IMR-90 (cell line): ENCODE data around the gene ADGRL3. TPM values are rescaled to one million over a fixed set of nuclear protein-coding genes. Genes with fewer than 3 reads are reported as not detected.

Experiments
- ATAC-seq: fragments of 200-7000 bp; cut with Tn5 transposase; 2 replicates; pipeline ENCODE4 v1.9.1; 2020; ENCODE audit warnings: low read depth, mild to moderate bottlenecking, moderate library complexity
- BruUV-seq: library from RNA; stranded (reverse); fragments of 400-500 nt; replicated peaks from 2 replicates; lab custom pipeline; 2021; lab: Mats Ljungman, UMichigan
- CTCF ChIA-PET: fragments of 300-600 bp; formaldehyde crosslinking; extraction: SDS; loops from one replicate; lab custom pipeline; 2021; ENCODE audit warnings: antibody characterized with exemption; lab: Yijun Ruan, JAX
- POLR2A ChIA-PET: fragments of 300-600 bp; sonication (Branson Sonifier 250); formaldehyde crosslinking; loops from one replicate; lab custom pipeline; 2022; ENCODE audit warnings: antibody characterized with exemption; ENCODE audit not compliant: unreplicated experiment; lab: Charles Lee
- DNase-seq: peaks from one replicate; pipeline ENCODE4 v3.0.0; 2013
- H2AFZ ChIP-seq: replicated peaks from 2 replicates; pipeline ENCODE3; 2013; ENCODE audit warnings: low read length, mild to moderate bottlenecking; ENCODE audit not compliant: poor library complexity
- H2AK5ac ChIP-seq: 2 replicates; pipeline ENCODE4 v1.6.1; 2013; ENCODE audit warnings: low read depth, low read length, inconsistent platforms
- H2AK9ac ChIP-seq: replicated peaks from 2 replicates; pipeline ENCODE3; 2013; ENCODE audit warnings: mild to moderate bottlenecking, low read depth, low read length, moderate library complexity; ENCODE audit not compliant: poor library complexity
- H2BK120ac ChIP-seq: 2 replicates; pipeline ENCODE4 v1.6.1; 2013; ENCODE audit warnings: low read depth, low read length, inconsistent platforms
- H2BK15ac ChIP-seq: 3 replicates; pipeline ENCODE4 v1.6.1; 2013; ENCODE audit warnings: low read depth, low read length, inconsistent platforms
- H2BK20ac ChIP-seq: 2 replicates; pipeline ENCODE4 v1.6.1; 2013; ENCODE audit warnings: low read depth, mild to moderate bottlenecking, inconsistent platforms, low read length, moderate library complexity
- H2BK5ac ChIP-seq: 2 replicates; pipeline ENCODE4 v1.6.1; 2013; ENCODE audit warnings: mild to moderate bottlenecking, low read depth, low read length, inconsistent platforms; ENCODE audit not compliant: poor library complexity, severe bottlenecking
- H3K14ac ChIP-seq: replicated peaks from 2 replicates; pipeline ENCODE4 v1.6.1; 2013; ENCODE audit warnings: low read depth, low read length, inconsistent platforms
- H3K18ac ChIP-seq: 2 replicates; pipeline ENCODE4 v1.6.1; 2013; ENCODE audit warnings: low read depth, low read length, control low read depth
- H3K23ac ChIP-seq: 2 replicates; pipeline ENCODE4 v1.6.1; 2013; ENCODE audit warnings: low read depth, low read length, inconsistent platforms
- H3K27ac ChIP-seq: 2 replicates; pipeline ENCODE4 v1.5.1; 2013; ENCODE audit warnings: mild to moderate bottlenecking, control low read depth, low read length; ENCODE audit not compliant: insufficient read depth
- H3K27me3 ChIP-seq: 2 replicates; pipeline ENCODE4 v1.6.1; 2013; ENCODE audit warnings: low read length; ENCODE audit not compliant: control insufficient read depth, insufficient read depth
- H3K36me3 ChIP-seq: 2 replicates; pipeline ENCODE4 v1.6.1; 2013; ENCODE audit warnings: low read length, mixed read lengths; ENCODE audit not compliant: control insufficient read depth, insufficient read depth
- H3K4ac ChIP-seq: 2 replicates; pipeline ENCODE4 v1.6.1; 2013; ENCODE audit warnings: low read depth, low read length, inconsistent platforms
- H3K4me1 ChIP-seq: 2 replicates; pipeline ENCODE4 v1.6.1; 2013; ENCODE audit warnings: low read length, mixed read lengths; ENCODE audit not compliant: control insufficient read depth, insufficient read depth
- H3K4me2 ChIP-seq: 2 replicates; pipeline ENCODE4 v1.6.1; 2013; ENCODE audit warnings: low read depth, mild to moderate bottlenecking, control low read depth, low read length, moderate library complexity
- H3K4me3 ChIP-seq: 2 replicates; pipeline ENCODE4 v1.5.1; 2013; ENCODE audit warnings: low read depth, mild to moderate bottlenecking, control low read depth, low read length, moderate library complexity; ENCODE audit not compliant: insufficient read depth
- H3K56ac ChIP-seq: 2 replicates; pipeline ENCODE4 v1.6.1; 2013; ENCODE audit warnings: low read length, inconsistent platforms; ENCODE audit not compliant: insufficient read depth; ENCODE audit errors: extremely low read depth
- H3K79me1 ChIP-seq, 2 experiments: 2 replicates each; pipeline ENCODE4 v1.6.1; 2013; ENCODE audit warnings: low read length in 2 of 2, inconsistent platforms in 1 of 2, low read depth in 1 of 2
- H3K9ac ChIP-seq: 2 replicates; pipeline ENCODE4 v1.6.1; 2013; ENCODE audit warnings: low read depth, low read length, control low read depth
- H3K9me1 ChIP-seq: 2 replicates; pipeline ENCODE4 v1.6.1; 2013; ENCODE audit warnings: low read length, inconsistent platforms; ENCODE audit not compliant: insufficient read depth
- H3K9me3 ChIP-seq: 2 replicates; pipeline ENCODE4 v1.6.1; 2013; ENCODE audit warnings: low read length; ENCODE audit not compliant: control insufficient read depth, insufficient read depth
- H4K20me1 ChIP-seq: 2 replicates; pipeline ENCODE4 v1.6.1; 2013; ENCODE audit warnings: low read length, inconsistent platforms; ENCODE audit not compliant: insufficient read depth
- H4K5ac ChIP-seq: 2 replicates; pipeline ENCODE4 v1.6.1; 2013; ENCODE audit warnings: mild to moderate bottlenecking, low read depth, low read length, control low read depth
- H4K8ac ChIP-seq, 2 experiments: 2 replicates each; pipeline ENCODE4 v1.6.1; 2013; ENCODE audit warnings: low read depth in 2 of 2, low read length in 2 of 2, control low read depth in 1 of 2, inconsistent platforms in 1 of 2
- H4K91ac ChIP-seq: 2 replicates; pipeline ENCODE4 v1.6.1; 2013; ENCODE audit warnings: low read depth, low read length, inconsistent platforms; ENCODE audit not compliant: insufficient read depth
- CHD1 ChIP-seq: IDR thresholded peaks from 2 replicates; pipeline ENCODE4 v1.6.1; 2012; ENCODE audit warnings: low read depth, low read length, improper control_type of control experiment
- CTCF ChIP-seq: conservative IDR thresholded peaks from 2 replicates; pipeline ENCODE4 v1.5.1; 2012; ENCODE audit warnings: mild to moderate bottlenecking, low read depth, low read length, improper control_type of control experiment
- FOS ChIP-seq: fragments of 150-350 bp; IDR thresholded peaks from 2 replicates; pipeline ENCODE4 v1.6.1; 2016; ENCODE audit warnings: low read depth, low read length
- MAZ ChIP-seq: IDR thresholded peaks from 2 replicates; pipeline ENCODE4 v1.6.1; 2012; ENCODE audit warnings: low read depth, mild to moderate bottlenecking, low read length, improper control_type of control experiment, moderate library complexity, borderline replicate concordance
- MXI1 ChIP-seq: IDR thresholded peaks from 2 replicates; pipeline ENCODE4 v1.6.1; 2012; ENCODE audit warnings: low read depth, mild to moderate bottlenecking, low read length, moderate library complexity, borderline replicate concordance
- POLR2A ChIP-seq: IDR thresholded peaks from 2 replicates; pipeline ENCODE4 v1.6.1; 2012; ENCODE audit warnings: mild to moderate bottlenecking, low read depth, low read length
- RAD21 ChIP-seq: IDR thresholded peaks from 2 replicates; pipeline ENCODE4 v1.6.1; 2012; ENCODE audit warnings: low read length, improper control_type of control experiment
- RCOR1 ChIP-seq: IDR thresholded peaks from 2 replicates; pipeline ENCODE4 v1.6.1; 2012; ENCODE audit warnings: mild to moderate bottlenecking, low read length, improper control_type of control experiment; ENCODE audit not compliant: insufficient replicate concordance
- RFX5 ChIP-seq: IDR thresholded peaks from 2 replicates; pipeline ENCODE4 v1.8.0; 2012; ENCODE audit warnings: low read depth, mild to moderate bottlenecking, low read length, moderate library complexity
- SMC3 ChIP-seq: fragments of 150-350 bp; IDR thresholded peaks from 2 replicates; pipeline ENCODE4 v1.6.1; 2016; ENCODE audit warnings: low read depth, mild to moderate bottlenecking, antibody characterized with exemption, low read length, moderate library complexity
- USF2 ChIP-seq: fragments of 150-350 bp; IDR thresholded peaks from 2 replicates; pipeline ENCODE4 v1.6.1; 2017; ENCODE audit warnings: mild to moderate bottlenecking, antibody characterized with exemption, low read length, low read depth
- dilution Hi-C: fragments of 300-500 bp; cut with HindIII; formaldehyde crosslinking; loops from one replicate; pipeline ENCODE4 v1.14.3; 2018; ENCODE audit warnings: low sequenced_read_pairs; ENCODE audit not compliant: unreplicated experiment
- in situ Hi-C: fragments of 300-500 bp; cut with MboI; formaldehyde crosslinking; loops from 3 replicates; pipeline ENCODE4 v1.14.3; 2019; ENCODE audit warnings: low sequenced_read_pairs, inconsistent platforms, mixed read lengths
- intact Hi-C: fragments of 100-400 bp; cut with micrococcal nuclease; formaldehyde crosslinking; loops from 2 replicates; pipeline ENCODE4 v1.10.0; 2022
- polyA plus RNA-seq, 3 experiments: library from polyadenylated mRNA; depleted of rRNA; stranded (reverse); fragments of >200 nt; gene quantifications; 2 replicates each; pipeline ENCODE4 v1.2.3, GENCODE V29; 2012; ENCODE audit warnings: low replicate concordance in 1 of 3
- total RNA-seq: library from RNA; depleted of rRNA; stranded (reverse); fragments of >200 nt; gene quantifications from 2 replicates; pipeline ENCODE4 v1.2.3, GENCODE V29; 2012

The ADGRL3 gene
- total and polyA plus RNA-seq, 2 of the 4 experiments (the other 2 are of a cell fraction) = 0.46 to 2.5 TPM

- Histone ChIP-seq H2BK15ac (no peak overlapping the region), H3K4ac (no peak overlapping the region), H3K18ac (no peak overlapping the region), H3K27me3 (no peaks in the 10 kb centered on the region), H3K14ac (no peak overlapping the region), H3K4me1 (no peaks in the 10 kb centered on the region), H3K36me3 (no peaks in the 10 kb centered on the region), H2AK5ac (no peak overlapping the region), H3K23ac (no peak overlapping the region), H4K5ac (no peak overlapping the region), H3K4me2 (no peak overlapping the region), H2AFZ (no peak overlapping the region), H3K79me1 (no peaks in the 10 kb centered on the region), H2BK20ac (no peak overlapping the region), H2BK120ac (no peak overlapping the region), H3K56ac (no peak overlapping the region), H4K91ac (no peak overlapping the region), H3K9me3 (0 out of 2 replicates have a peak, but pooled peaks cover 1% of the 10 kb centered on the region), H3K9me1 (no peaks in the 10 kb centered on the region), H3K4me3 (no peak overlapping the region), H2AK9ac (no peak overlapping the region), H3K9ac (no peak overlapping the region), H4K8ac (no peak overlapping the region), H4K20me1 (no peaks in the 10 kb centered on the region), H2BK5ac (no peak overlapping the region), H3K27ac (no peak overlapping the region)
- POLR2A ChIA-PET = no interaction called here
- TF ChIP-seq FOS (no peak), RAD21 (no peak), CHD1 (no peak), MXI1 (no peak), SMC3 (no peak), RFX5 (no peak), USF2 (no peak), POLR2A (no peak), MAZ (no peak), CTCF (no peak), RCOR1 (no peak)
- dilution Hi-C loops (no loop called here), intact Hi-C loops (no loop called here), in situ Hi-C loops (no loop called here)
- BruUV-seq = no TSS peak
- DNase-seq = no peak
- CTCF ChIA-PET = no interaction called here
- no peak for ATAC-seq
Observed at GRCh38 chr4:61953386-61953785, 753.3 kb downstream of the ADGRL3 start.
